ENCODE data around the gene OR9Q2.

GRCh38 chr11:58177409-58178054 is 11.3 kb upstream of the OR9Q2 start:
- no peak for TF ChIP-seq EZH2 (IDR thresholded peaks at IDR 0.05; ENCODE audit: borderline replicate concordance, low read depth, low read length, poor library complexity, severe bottlenecking)
- no peak for TF ChIP-seq CTCF (conservative IDR thresholded peaks at IDR 0.05; ENCODE audit: low read depth, low read length)
